ENCODE data around the gene RBP4.
"Not testable (repeated sequence)": the region's sequence is repeated elsewhere in the genome, so short reads cannot be mapped to it uniquely, and the experiment has no call there.

Gene RBP4

GRCh38 chr10:93565446-93565845 lies 35.6 kb downstream of the RBP4 start:
- DNase-seq, result no peak

GRCh38 chr10:93560541-93560940 lies 40.5 kb downstream of the RBP4 start:
- DNase-seq, result no peak

- no peak for DNase-seq
Measured at GRCh38 chr10:93559490-93559889, 41.5 kb downstream of the RBP4 start.

GRCh38 chr10:93554760-93555432 lies 46.1 kb downstream of the RBP4 start:
- peak; percentile 25 for DNase-seq

- no peak for DNase-seq
Measured at GRCh38 chr10:93554316-93554663, 46.7 kb downstream of the RBP4 start.

- DNase-seq, result no peak
Measured at GRCh38 chr10:93553482-93554315, 47.3 kb downstream of the RBP4 start.

- no peak for DNase-seq
Measured at GRCh38 chr10:93552780-93553179, 48.3 kb downstream of the RBP4 start.

GRCh38 chr10:93550606-93551005 lies 50.4 kb downstream of the RBP4 start:
- no peak for DNase-seq

GRCh38 chr10:93548376-93549071 lies 52.5 kb downstream of the RBP4 start:
- DNase-seq, result no peak

- no peak for DNase-seq
Measured at GRCh38 chr10:93547522-93547921, 53.5 kb downstream of the RBP4 start.

GRCh38 chr10:93546995-93547394 lies 54.0 kb downstream of the RBP4 start:
- DNase-seq, result not testable (repeated sequence)

- DNase-seq, result no peak
Measured at GRCh38 chr10:93542358-93542791, 58.7 kb downstream of the RBP4 start.
